T-helper 9 cell (primary cell): Measurements from ENCODE around the gene DMBX1.

Experiments
- DNase-seq: peaks from one replicate; pipeline ENCODE4 v3.0.0-alpha.2; 2020

Gene DMBX1

GRCh38 chr1:46526013-46526690, 36.5 kb downstream of the DMBX1 start:
- DNase-seq, result no peak

- no peak for DNase-seq
These were observed 37.2 kb downstream of the DMBX1 start for GRCh38 chr1:46526691-46527291.

- peak; percentile 64 for DNase-seq
These were observed 38.0 kb downstream of the DMBX1 start for GRCh38 chr1:46527474-46528296.

- no peak for DNase-seq
These were observed 38.8 kb downstream of the DMBX1 start for GRCh38 chr1:46528297-46528955.

GRCh38 chr1:46529031-46529630, 39.5 kb downstream of the DMBX1 start:
- no peak for DNase-seq

- DNase-seq, result no peak
These were observed 40.7 kb downstream of the DMBX1 start for GRCh38 chr1:46530311-46530710.

- no peak for DNase-seq
These were observed 41.3 kb downstream of the DMBX1 start for GRCh38 chr1:46530791-46531409.

GRCh38 chr1:46532095-46532494, 42.5 kb downstream of the DMBX1 start:
- no peak for DNase-seq

- DNase-seq, result peak; percentile 61
These were observed 43.0 kb downstream of the DMBX1 start for GRCh38 chr1:46532498-46533178.

GRCh38 chr1:46533179-46533864, 43.7 kb downstream of the DMBX1 start:
- DNase-seq, result peak; percentile 39

GRCh38 chr1:46535063-46535462, 45.4 kb downstream of the DMBX1 start:
- no peak for DNase-seq

GRCh38 chr1:46536527-46536926, 46.9 kb downstream of the DMBX1 start:
- DNase-seq, result no peak

- no peak for DNase-seq
These were observed 48.0 kb downstream of the DMBX1 start for GRCh38 chr1:46537651-46538050.

GRCh38 chr1:46538147-46538546, 48.5 kb downstream of the DMBX1 start:
- no peak for DNase-seq
